ENCODE measurements around the gene TMEM178B.
A peak's percentile ranks its signal among the peaks of the same experiment; 100 is the strongest.
"Not testable (repeated sequence)": the region's sequence is repeated elsewhere in the genome, so short reads cannot be mapped to it uniquely, and the experiment has no call there.

Gene TMEM178B

GRCh38 chr7:141073641-141074161 lies at the start of gene TMEM178B:
TSS of gene TMEM178B (plus strand) at chr7:141074064.
- DNase-seq, result no peak

DNA sequence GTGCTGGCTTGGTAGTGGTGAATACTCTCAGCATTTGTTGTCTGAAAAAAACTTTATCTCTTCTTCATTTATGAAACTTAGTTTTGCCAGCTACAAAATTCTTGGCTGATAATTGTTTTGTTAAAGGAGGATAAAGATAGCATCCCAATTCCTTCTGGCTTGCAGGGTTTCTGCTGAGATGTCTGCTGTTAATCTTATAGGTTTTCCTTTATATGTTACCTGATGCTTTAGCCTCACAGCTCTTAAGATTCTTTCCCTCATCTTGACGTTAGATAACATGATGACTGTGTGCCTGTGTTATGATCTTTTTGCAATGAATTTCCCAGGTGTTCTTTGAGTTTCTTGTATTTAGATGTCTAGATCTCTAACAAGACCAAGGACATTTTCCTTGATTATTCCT lies 49.2 kb upstream of the TMEM178B start:
- DNase-seq, result no peak

DNA sequence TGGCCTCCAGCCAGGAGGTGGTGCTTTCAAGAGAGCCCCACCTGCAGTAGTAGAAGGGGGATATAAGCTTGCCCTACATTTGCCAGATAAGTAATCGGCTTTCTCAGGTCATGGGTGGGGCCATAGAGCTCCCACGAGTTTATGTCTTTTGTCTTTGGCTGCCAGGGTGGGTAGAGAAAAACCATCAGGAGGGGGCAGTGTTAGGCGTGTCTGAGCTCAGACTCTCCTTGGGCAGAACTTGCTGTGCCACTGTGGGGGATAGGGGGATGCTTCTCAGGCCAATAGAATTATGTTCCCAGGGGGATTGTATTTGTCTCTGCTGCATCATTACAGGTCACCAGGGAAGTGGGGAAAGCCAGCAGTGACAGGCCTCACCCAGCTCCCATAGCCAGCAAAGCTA lies 46.8 kb upstream of the TMEM178B start:
- no peak for DNase-seq

DNA sequence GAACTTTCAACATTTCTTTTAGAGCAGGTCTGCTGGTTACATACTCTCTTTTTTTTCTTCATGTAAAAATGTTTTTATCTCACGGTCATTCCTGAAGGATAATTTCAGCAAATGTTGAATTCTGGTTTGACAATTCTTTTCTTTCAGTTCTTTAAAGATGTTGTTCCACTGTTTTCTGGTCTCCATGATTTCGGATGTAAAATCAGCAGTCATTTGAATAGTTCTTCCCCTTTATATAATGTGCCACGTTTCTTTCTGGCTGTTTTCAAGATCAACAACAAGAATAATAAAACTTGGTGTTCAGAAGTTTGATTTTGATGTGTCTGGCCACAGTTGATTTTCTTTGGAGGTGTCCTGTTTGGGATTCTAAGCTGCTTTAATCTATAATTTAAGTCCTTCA lies 45.1 kb upstream of the TMEM178B start:
- no peak for DNase-seq

- DNase-seq, result not testable (repeated sequence)
These were observed 41.1 kb upstream of the TMEM178B start for GRCh38 chr7:141032539-141033323.

- not testable (repeated sequence) for DNase-seq
These were observed 35.8 kb upstream of the TMEM178B start for GRCh38 chr7:141038100-141038499.

DNA sequence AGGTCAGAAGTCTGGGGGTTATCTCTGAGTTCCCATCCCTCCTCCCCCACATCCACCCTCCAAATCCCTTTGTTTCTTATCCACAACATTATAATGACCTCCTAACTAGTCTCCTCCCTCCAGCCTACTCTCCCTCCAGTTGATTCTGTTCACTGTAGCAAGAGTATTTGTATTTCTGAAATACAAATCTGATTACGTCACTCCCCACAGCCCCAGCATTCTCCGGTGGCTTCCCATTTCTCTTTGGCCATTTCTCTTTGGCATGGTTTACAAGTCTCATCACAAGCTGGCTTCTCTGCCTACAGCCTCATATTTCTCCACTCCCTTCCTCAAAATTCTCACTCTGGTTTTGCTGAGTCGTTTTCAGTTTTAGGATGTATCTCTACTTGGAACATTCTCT lies 34.5 kb upstream of the TMEM178B start:
- no peak for DNase-seq

DNA sequence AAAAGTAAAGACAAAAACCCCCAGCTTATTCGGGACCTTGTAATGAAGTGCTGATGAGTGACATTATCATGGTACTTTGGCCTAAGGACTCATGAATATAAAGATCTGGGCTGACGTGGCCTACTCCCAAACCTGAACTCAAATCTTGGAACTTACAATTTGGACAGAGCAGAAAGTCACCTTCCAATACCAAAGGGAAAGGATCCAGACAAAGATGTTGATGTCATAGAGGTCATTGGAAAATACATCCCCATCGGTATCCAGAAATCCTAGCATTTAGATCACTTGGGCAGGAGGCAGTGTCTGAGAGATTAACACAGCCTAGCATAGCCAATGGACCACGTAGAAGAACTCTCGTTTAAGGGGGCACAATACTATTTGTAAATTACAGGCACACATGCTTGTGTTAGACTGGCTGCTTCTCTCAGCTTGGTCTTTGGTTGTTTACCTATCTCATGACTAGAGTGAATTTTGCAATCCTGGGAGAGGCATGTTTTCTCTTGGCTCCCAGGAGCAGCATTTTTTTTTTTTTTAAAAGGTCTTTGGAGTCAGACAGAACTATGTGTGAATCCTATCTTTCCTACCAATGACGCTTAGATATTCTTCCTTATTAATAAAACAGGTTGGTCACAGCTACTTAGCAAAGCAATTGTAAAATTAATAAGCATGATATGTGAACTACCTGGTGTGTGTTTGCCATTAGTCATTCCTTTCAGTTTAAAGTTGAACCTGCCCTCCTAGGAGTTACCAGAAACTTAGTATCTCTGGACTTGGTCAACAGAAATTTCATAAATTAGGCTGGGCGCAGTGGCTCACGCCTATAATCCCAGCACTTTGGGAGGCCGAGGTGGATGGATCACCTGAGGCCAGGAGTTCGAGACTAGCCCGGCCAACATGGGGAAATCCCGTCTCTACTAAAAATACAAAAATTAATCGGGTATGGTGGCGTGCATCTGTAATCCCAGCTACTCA lies 31.4 kb upstream of the TMEM178B start:
- DNase-seq, result no peak

DNA sequence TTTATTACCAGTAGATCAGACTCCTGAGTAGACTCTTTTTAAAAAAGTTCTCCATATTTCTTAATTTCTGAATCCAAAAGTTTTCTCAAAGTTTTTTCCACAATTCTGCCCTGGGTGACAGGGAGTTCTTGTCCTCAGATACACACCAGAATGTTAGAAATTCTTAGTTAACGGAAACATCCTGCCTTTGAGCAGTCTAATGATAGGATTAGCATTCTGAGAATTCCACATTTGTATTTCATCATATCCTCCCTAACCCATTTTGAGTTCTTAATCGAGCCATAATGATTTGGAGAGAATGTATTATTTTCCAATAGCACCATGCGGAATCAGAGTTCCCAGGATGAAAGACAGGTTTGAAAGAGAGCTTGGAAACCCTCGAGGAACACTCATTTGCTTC lies 30.2 kb upstream of the TMEM178B start:
- no peak for DNase-seq

- DNase-seq, result no peak
These were observed 28.6 kb upstream of the TMEM178B start for GRCh38 chr7:141045126-141045841.

- DNase-seq, result no peak
These were observed 27.8 kb upstream of the TMEM178B start for GRCh38 chr7:141045842-141046620.

GRCh38 chr7:141053626-141054025 lies 20.2 kb upstream of the TMEM178B start:
- DNase-seq, result no peak

DNA sequence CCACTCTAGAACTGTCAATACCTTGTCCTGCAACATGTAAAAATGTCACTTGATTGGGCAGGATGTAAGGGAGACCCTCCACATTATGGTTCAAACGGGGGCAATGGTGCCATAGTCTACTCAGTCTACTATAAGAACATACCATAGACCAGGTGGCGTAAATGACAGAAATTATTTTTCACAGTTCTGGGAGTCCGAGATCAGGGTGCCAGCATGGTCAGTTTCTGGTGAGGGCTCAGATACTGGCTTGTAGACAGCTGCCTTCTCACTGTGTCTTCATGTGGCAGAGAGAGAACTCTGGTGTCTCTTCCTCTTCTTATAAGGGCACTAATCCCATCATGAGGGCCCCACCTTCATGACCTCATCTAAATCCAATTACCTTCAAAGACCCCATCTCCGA lies 18.7 kb upstream of the TMEM178B start:
- DNase-seq, result no peak

DNA sequence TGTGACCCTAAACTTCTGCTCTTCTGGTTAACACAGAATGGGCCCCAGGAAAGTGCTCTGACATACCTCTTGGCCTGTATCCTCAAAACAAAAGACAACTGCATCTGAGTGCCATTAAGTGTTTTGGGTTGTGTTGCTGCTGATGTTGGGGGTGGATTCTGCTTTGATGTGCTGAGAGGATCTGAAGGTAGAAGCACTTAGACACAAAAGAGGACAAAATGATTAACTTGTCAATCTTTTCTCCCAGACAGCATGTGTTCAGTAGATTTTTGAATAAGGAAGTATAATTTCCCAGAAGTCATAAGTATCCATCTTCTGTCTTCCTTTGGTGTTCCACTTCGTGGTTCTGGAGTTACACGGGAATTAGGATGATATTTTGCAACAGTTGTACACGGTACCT lies 16.1 kb upstream of the TMEM178B start:
- no peak for DNase-seq

DNA sequence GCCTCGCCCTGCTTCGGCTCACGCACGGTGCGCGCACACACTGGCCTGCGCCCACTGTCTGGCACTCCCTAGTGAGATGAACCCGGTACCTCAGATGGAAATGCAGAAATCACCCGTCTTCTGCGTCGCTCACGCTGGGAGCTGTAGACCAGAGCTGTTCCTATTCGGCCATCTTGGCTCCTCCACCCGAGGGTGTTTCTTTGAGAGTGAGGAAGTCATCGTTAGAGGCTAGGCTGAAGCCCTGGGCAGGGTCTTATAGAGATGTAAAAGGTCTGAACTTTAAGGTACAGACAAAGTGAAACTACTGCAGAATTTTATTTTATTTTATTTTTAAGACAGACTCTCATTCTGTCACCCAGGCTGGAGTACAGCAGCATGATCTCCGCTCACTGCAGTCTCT lies 6.0 kb upstream of the TMEM178B start:
- not testable (repeated sequence) for DNase-seq

DNA sequence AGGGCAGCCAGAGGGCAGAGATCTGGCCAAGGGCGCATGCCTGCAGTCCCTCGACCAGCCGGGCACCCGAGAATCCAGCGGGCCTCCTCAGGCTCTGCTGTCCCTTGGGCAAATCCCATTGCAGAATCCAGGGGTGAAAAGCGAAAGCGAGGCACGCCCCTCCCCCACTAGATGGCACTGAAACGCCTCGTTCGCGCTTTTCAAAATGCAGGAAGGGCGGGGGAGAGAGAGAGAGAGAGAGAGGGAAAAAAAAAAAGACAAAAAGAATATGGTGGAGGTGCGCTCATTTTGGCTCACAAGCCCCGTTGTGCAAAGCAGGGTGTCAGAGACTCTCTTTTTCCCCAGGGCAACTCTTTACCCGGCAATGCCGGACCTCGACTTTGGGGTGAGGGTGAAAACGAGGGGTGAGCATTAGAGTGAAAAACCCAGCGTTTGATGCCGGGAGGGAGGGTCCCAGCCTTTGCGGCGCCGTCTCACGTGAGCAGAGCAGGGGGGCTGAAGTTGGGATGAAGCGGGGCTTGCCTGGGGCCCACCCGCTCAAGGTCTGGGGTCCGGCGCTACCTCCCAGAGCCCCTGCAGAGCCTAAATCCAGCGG lies 2.5 kb upstream of the TMEM178B start:
- DNase-seq, result no peak

DNA sequence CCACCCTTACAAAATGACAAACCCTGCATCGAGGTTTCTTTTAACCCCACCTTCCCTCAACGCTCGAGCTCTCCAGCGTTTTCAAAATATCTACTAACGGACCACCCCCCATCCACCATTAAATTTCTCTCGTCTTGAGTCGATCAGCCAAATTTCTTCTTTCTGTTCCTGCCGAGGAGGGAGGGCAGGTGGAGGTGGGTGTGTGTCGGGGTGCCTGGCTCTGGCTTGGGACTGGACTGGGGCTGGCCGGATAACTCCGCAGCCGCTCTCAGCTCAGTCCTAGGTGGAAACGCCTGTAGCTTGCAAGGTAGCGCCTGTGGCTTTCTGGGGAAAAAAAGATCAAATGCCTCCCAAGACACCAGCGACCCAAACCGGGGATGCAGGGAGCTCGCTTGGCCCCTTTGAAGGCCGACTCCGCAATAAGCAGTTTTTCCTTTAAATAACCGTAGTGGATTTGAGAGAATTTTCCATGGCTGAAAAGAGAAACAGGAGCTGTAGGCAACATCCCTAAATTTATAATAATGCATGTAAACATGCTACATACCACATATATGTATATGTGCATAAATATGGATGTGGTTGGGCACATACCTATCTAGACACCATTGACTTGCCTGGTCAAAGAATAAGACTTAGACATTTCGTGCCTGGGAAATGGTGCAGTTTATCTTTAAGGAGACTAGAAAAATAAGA lies 1.9 kb upstream of the TMEM178B start:
- no peak for DNase-seq

DNA sequence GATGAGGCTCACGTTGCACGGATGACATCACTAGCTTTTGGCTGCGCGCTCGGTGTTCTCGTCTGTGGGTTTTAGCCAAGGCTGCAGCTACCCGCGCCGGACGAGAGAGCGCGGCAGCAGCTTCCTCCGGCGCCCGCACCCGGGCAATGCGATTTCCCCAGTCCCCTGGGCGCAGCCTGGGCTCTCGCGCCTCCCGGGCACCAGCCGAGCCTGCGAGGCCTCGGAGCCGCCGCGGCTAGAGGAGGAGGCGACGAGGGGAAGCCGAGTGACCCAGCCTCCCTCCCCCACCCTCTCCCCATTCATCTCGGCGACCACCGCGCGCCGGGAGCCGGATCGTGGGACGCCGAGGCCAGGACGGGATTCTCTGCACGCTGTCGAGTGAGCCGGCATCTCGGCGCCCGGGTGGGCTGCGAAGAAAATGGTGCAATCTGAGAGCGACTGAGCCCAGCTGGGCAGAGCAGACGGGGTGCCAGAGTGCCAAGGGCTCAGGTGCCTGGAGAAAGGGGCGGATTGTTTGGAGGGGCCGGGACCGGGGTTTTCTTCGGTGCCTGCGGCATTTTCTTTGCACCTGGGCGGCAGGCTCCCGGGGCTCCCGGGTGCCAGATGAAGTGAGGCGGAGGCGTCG lies 1.2 kb upstream of the TMEM178B start:
- peak; percentile 39 for DNase-seq

GRCh38 chr7:141073173-141073640 lies 657 bp upstream of the TMEM178B start:
- peak; percentile 17 for DNase-seq
